PC-3 (cell line): ENCODE results near the gene KRTAP22-2. TPM values are rescaled to one million over a fixed set of nuclear protein-coding genes. Genes with fewer than 3 reads are reported as not detected.

Experiments
- ATAC-seq: fragments of 200-7000 bp; cut with Tn5 transposase; 2 replicates; pipeline ENCODE4 v1.9.1; 2020; ENCODE audit warnings: mild to moderate bottlenecking, moderate library complexity
- BruUV-seq: library from RNA; stranded (reverse); fragments of 400-500 nt; replicated peaks from 2 replicates; lab custom pipeline; 2021; lab: Mats Ljungman, UMichigan
- CTCF ChIA-PET: fragments of 300-600 bp; sonication (Branson Sonifier 250); formaldehyde crosslinking; loops from one replicate; lab custom pipeline; 2022; ENCODE audit warnings: antibody characterized with exemption; lab: Charles Lee
- POLR2A ChIA-PET: fragments of 300-600 bp; sonication (Branson Sonifier 250); formaldehyde crosslinking; loops from one replicate; lab custom pipeline; 2022; ENCODE audit warnings: antibody characterized with exemption; ENCODE audit not compliant: unreplicated experiment; lab: Charles Lee
- DNase-seq: peaks from one replicate; pipeline ENCODE4 v3.0.0-alpha.2; 2015
- H2AFZ ChIP-seq: fragments of 300-600 bp; sonication (generic); 2 replicates; pipeline ENCODE4 v1.6.0; 2016; ENCODE audit warnings: antibody characterized with exemption, low read length
- H3F3A ChIP-seq: fragments of 300-600 bp; sonication (generic); one replicate; pipeline ENCODE4 v1.6.0; 2017; ENCODE audit warnings: antibody characterized with exemption, low read length, control low read depth, mild to moderate bottlenecking; ENCODE audit not compliant: unreplicated experiment
- H3K27ac ChIP-seq: fragments of 300-600 bp; sonication (generic); 2 replicates; pipeline ENCODE4 v1.5.1; 2016; ENCODE audit warnings: mild to moderate bottlenecking, low read length
- H3K27me3 ChIP-seq: fragments of 300-600 bp; sonication (generic); 2 replicates; pipeline ENCODE4 v1.6.1; 2016; ENCODE audit warnings: low read length, mixed read lengths
- H3K36me3 ChIP-seq: fragments of 300-600 bp; sonication (generic); 2 replicates; pipeline ENCODE4 v1.6.1; 2016; ENCODE audit warnings: low read depth, mixed run types, low read length, mixed read lengths
- H3K4me1 ChIP-seq: fragments of 300-600 bp; sonication (generic); 2 replicates; pipeline ENCODE4 v1.5.1; 2016; ENCODE audit warnings: low read length; ENCODE audit not compliant: insufficient read depth
- H3K4me2 ChIP-seq: fragments of 300-600 bp; sonication (generic); 2 replicates; pipeline ENCODE4 v1.6.0; 2016; ENCODE audit warnings: low read length
- H3K4me3 ChIP-seq: fragments of 300-600 bp; sonication (generic); 2 replicates; pipeline ENCODE4 v1.5.1; 2016; ENCODE audit warnings: mild to moderate bottlenecking, low read length, mixed read lengths
- H3K79me2 ChIP-seq: fragments of 300-600 bp; sonication (generic); 2 replicates; pipeline ENCODE4 v1.6.1; 2017; ENCODE audit warnings: low read length, mixed read lengths
- H3K9ac ChIP-seq: fragments of 300-600 bp; sonication (generic); 2 replicates; pipeline ENCODE4 v1.6.0; 2016; ENCODE audit warnings: mild to moderate bottlenecking, low read length
- H3K9me2 ChIP-seq: fragments of 300-600 bp; sonication (generic); replicated peaks from 2 replicates; pipeline ENCODE4 v1.6.1; 2016; ENCODE audit warnings: mixed run types, low read length, mixed read lengths
- H3K9me3 ChIP-seq: fragments of 300-600 bp; sonication (generic); 2 replicates; pipeline ENCODE4 v1.6.1; 2016; ENCODE audit warnings: low read length, mixed read lengths
- H4K20me1 ChIP-seq: fragments of 300-600 bp; sonication (generic); 2 replicates; pipeline ENCODE4 v1.6.1; 2016; ENCODE audit warnings: low read length, mixed read lengths
- CTCF ChIP-seq: fragments of 300-600 bp; sonication (generic); conservative IDR thresholded peaks from 2 replicates; pipeline ENCODE4 v1.5.1; 2017; ENCODE audit warnings: antibody characterized with exemption, low read depth, mild to moderate bottlenecking, low read length
- EZH2 ChIP-seq: fragments of 300-600 bp; sonication (generic); IDR thresholded peaks from one replicate; pipeline ENCODE4 v1.6.1; 2017; ENCODE audit warnings: antibody characterized with exemption, mild to moderate bottlenecking, low read length; ENCODE audit not compliant: unreplicated experiment
- EZH2phosphoT487 ChIP-seq: fragments of 300-600 bp; sonication (generic); IDR thresholded peaks from 2 replicates; pipeline ENCODE4 v1.6.1; 2018; ENCODE audit warnings: mild to moderate bottlenecking, antibody characterized with exemption, low read length, borderline replicate concordance
- intact Hi-C: fragments of 100-400 bp; cut with micrococcal nuclease; formaldehyde crosslinking; loops from 2 replicates; pipeline ENCODE4 v1.9.0; 2023
- total RNA-seq: library from RNA; depleted of rRNA; stranded (reverse); fragments of >200 nt; gene quantifications from 2 replicates; pipeline ENCODE4 v1.2.3, GENCODE V29; 2014

The KRTAP22-2 gene
- total RNA-seq, 1 experiment from 2014 or later: not detected

GRCh38 chr21:30600787-30601186 lies 10.6 kb upstream of the KRTAP22-2 start, which contains the start of gene KRTAP22-1:
KRTAP22-1 (plus strand) TSS chr21:30601087.
- TF ChIP-seq CTCF (no peak), EZH2 (no peak), EZH2phosphoT487 (no peak)
- Histone ChIP-seq H4K20me1 (no peaks in the 10 kb centered on the region), H3K4me3 (no peak within 1 kb of the TSS), H3K79me2 (no peaks in the 10 kb centered on the region), H3K36me3 (no peaks in the 10 kb centered on the region), H3K9me3 (no peaks in the 10 kb centered on the region), H3F3A (no peaks in the 10 kb centered on the region), H2AFZ (no peak within 1 kb of the TSS), H3K27ac (no peak within 1 kb of the TSS), H3K9ac (no peak within 1 kb of the TSS), H3K9me2 (no peaks in the 10 kb centered on the region), H3K4me2 (no peak within 1 kb of the TSS), H3K4me1 (no peaks in the 10 kb centered on the region), H3K27me3 (no peaks in the 10 kb centered on the region)
- POLR2A ChIA-PET: no interaction called here
- CTCF ChIA-PET: no interaction called here
- no TSS peak for BruUV-seq
- ATAC-seq (no peak), DNase-seq (no peak)
- intact Hi-C loops: no loop called here

GRCh38 chr21:30598802-30599201 lies 8.6 kb upstream of the KRTAP22-2 start, which contains the start of gene KRTAP6-2:
KRTAP6-2 (minus strand) TSS chr21:30598902; CDS start chr21:30598874, 28 bp downstream.
- BruUV-seq: no TSS peak
- Histone ChIP-seq H3K9me2 (no peaks in the 10 kb centered on the region), H3K9me3 (no peaks in the 10 kb centered on the region), H3K27me3 (no peaks in the 10 kb centered on the region), H3K9ac (no peak within 1 kb of the TSS), H3K79me2 (no peaks in the 10 kb centered on the region), H3K4me3 (no peak within 1 kb of the TSS), H2AFZ (no peak within 1 kb of the TSS), H3K4me2 (no peak within 1 kb of the TSS), H3K36me3 (no peaks in the 10 kb centered on the region), H3F3A (no peaks in the 10 kb centered on the region), H3K4me1 (no peaks in the 10 kb centered on the region), H3K27ac (no peak within 1 kb of the TSS), H4K20me1 (no peaks in the 10 kb centered on the region)
- intact Hi-C loops: no loop called here
- no peak for ATAC-seq
- CTCF ChIA-PET: no interaction called here
- DNase-seq: no peak
- no peak for TF ChIP-seq CTCF
- no peak for TF ChIP-seq EZH2
- no peak for TF ChIP-seq EZH2phosphoT487
- POLR2A ChIA-PET: no interaction called here

- H3K4me1 ChIP-seq: no peaks in the 10 kb centered on the region
- H3K9me3 ChIP-seq: no peaks in the 10 kb centered on the region
- H4K20me1 ChIP-seq: no peaks in the 10 kb centered on the region
- H3K27ac ChIP-seq: no peak within 1 kb of the TSS
- no peaks in the 10 kb centered on the region for H3K27me3 ChIP-seq
- no peaks in the 10 kb centered on the region for H3F3A ChIP-seq
- BruUV-seq: no TSS peak
- no peak within 1 kb of the TSS for H3K4me3 ChIP-seq
- DNase-seq (no peak), ATAC-seq (no peak)
- no peak within 1 kb of the TSS for H3K9ac ChIP-seq
- H3K79me2 ChIP-seq: no peaks in the 10 kb centered on the region
- intact Hi-C loops: no loop called here
- no peak within 1 kb of the TSS for H3K4me2 ChIP-seq
- H3K9me2 ChIP-seq: no peaks in the 10 kb centered on the region
- no peaks in the 10 kb centered on the region for H3K36me3 ChIP-seq
- ChIA-PET CTCF (no interaction called here), POLR2A (no interaction called here)
- H2AFZ ChIP-seq: no peak within 1 kb of the TSS
- TF ChIP-seq CTCF: no peak
- TF ChIP-seq EZH2phosphoT487: no peak
- TF ChIP-seq EZH2: no peak
These were observed 1.9 kb upstream of the KRTAP22-2 start, which contains the start of gene KRTAP6-3 for GRCh38 chr21:30592140-30592539. KRTAP6-3 (plus strand) TSS chr21:30592440; CDS start chr21:30592446, 6 bp downstream.
